Astrocyte of the hippocampus (primary cell): Measurements from ENCODE around the gene KCNMB1.
"Not testable (repeated sequence)": the region's sequence is repeated elsewhere in the genome, so short reads cannot be mapped to it uniquely, and the experiment has no call there.

Source experiments
- DNase-seq: peaks from one replicate; pipeline ENCODE4 v3.0.0; 2011; ENCODE audit warnings: low read depth, low spot score

KCNMB1 gene

DNA sequence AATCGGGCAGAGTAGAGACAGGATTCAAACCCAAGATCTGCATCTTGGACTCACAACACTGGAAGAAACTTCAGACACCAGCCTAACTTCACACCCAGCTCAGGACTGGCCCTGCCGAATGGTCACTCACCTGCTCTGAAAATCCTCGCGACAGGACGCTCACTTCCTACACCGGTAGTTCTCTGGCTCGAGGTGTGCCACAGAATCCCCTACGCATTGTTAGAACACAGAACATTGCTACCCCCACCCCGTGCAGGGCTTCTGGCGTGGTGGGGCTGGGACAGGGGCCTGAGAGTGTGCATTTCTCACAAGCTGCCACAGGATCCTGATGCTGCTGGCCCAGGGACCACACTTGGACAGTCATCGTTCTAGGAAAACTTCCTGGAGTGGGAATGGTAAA lies 12.1 kb downstream of the KCNMB1 start:
- no peak for DNase-seq

DNA sequence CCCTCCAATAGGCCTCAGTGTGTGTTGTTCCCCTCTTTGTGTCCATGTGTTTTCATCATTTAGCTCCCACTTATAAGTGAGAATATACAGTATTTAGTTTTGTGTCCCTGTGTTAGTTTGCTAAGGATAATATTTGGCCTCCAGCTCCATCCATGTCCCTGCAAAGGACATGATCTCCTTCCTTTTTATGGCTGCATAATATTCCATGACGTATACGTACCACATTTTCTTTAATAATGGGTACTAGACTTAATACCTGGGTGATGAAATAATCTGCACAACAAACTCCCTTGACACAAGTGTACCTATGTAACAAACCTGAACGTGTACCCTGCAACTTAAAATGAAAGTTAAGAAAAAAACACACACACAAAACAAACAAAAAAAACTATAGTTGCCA lies 12.6 kb downstream of the KCNMB1 start:
- not testable (repeated sequence) for DNase-seq

DNA sequence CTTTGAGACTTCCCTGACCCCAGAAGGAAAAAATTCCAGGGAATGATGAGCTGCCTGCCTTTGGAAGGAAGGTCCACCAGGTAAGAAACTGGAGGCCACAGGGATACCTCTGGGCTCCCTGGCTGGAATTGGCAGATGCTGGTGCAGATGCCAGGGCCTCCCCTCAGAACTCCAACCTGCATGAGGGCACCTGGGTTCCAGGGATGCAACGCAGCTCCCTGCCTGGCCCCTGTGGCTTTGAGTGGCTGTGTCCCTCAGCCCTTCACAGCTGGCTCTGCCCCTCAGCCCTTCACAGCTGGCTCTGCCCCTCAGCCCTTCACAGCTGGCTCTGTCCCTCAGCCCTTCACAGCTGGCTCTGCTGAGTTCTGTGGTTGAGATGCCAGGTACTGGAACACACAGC lies 13.9 kb downstream of the KCNMB1 start:
- no peak for DNase-seq

DNA sequence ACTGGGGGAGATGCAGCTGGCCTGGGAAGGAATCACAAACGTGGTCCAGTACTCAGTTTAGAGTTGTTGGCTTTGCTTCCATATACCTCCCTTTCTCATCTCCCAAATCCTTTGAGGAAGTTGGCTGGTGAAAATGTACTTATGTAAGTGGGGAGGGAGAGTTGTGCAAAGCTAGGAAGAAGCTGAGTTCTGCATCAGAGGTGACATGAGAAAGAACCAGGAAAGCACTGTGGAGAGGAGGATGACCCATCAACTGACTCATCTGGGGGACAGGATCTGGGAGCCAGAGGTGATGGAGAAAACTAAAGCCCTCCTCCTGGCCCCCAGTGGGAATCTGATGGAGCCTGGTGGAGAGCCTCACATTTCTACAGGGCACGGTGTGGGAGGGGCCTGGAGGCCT lies 16.2 kb downstream of the KCNMB1 start:
- DNase-seq, result no peak

DNA sequence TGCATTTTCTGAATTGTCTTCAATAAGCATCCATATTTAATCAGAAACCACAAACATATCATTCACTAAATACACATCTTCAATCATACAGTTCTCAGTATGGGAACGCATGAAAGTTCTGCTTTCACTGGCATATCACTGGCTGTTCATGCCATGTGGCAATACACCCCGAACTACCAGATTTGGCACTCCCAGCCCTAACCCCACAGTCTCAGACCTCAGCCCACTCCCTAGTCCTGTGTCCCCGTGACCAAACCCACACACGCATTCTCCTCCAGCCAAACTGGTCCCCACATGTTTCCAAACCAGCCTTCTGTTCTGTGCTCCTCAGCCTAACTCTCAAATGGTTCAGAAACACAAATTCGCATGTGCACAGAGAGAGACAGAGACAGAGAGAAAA lies 20.6 kb downstream of the KCNMB1 start:
- no peak for DNase-seq

DNA sequence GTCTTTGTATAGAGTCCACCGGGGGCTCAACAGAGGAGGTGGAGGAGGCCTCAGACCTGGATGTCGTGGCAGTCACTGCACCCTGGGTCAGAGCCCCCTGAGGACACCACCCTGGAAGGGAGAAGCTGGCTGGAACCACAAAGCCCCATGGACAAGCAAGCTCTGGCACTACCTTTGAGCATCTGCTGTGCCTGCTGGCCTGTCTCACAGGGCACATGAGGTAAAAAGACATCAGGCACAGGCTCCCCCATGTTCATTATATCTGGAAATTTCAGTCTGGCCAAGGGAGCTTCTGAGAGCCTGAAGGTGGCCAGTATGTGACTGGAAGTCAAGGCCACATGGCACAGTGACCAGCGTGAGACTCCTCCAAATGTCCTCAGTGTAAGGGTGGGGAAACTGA lies 22.9 kb downstream of the KCNMB1 start:
- DNase-seq, result no peak

DNA sequence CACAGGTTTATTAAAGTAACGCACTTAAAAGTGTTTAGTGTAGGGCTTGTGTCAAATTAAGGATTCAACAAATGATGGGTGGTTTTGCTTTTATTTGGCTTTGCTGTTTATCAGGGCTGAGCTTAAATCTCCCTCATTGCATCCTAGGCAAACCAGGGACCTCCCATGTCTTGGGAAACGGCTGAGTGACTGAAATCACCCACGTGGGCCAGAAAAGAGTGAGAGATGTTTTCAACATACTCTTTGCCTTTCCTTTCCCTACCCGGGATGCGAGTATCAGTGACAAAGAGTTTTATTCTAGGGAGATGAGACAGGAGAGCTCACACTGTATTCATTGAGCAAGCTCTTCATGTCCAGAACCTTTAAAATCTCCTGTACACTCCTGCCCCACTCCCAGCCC lies 23.3 kb downstream of the KCNMB1 start:
- no peak for DNase-seq

DNA sequence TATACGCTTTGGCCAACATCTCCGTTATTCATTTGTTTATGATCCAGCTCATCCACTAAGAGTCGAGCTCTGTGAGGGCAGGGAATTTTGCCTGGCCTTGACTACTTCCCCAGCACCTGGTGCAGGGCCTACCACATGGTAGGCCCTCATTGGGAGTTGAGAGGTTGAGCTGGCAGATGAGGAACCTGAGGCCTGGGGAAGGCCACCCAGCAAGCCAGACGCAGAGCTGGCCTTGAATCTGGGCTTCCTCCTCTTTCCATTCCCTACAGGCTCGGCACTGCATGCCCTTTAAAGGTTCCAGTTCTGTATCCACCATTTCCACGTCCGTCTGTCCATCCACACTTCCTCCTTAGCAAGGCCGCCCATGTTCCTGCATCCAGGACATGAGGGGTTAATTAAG lies 24.2 kb downstream of the KCNMB1 start:
- DNase-seq, result no peak

DNA sequence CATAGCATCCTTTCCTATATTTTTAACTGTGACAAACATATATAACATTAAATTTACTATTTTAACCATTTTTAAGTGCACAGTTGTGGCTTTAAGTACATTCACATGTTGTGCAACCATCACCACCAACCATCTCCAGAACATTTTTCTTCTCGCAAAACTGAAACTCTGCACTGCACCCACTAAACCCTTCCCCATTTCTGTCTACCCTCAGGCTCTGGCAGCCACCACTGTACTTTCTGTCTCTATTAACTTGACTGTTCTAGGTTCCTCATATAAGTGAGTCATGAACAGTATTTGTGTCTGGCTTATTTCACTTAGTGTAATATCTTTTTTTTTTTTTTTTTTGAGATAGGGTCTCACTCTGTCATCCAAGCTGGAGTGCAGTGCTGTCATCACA lies 25.5 kb downstream of the KCNMB1 start:
- DNase-seq, result no peak

DNA sequence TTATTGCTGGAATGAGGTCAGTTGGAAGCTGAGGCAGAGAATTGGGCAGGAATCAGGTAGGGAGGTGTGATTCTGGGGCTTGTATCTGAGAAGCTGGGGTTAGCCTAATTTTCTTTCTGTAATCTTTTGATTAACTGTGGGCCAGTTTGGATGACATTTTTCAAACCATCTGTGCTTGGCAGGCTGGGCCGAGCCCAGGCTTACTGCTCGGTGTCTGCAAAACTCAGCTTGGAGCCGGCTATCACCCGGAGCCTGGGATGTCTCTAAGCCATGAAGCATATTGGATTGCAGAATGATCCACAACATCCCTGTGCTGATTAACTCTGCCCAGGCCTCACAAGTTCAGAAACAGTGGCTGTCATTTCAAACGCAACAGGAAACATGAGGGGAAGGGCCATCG lies 26.5 kb downstream of the KCNMB1 start:
- no peak for DNase-seq

DNA sequence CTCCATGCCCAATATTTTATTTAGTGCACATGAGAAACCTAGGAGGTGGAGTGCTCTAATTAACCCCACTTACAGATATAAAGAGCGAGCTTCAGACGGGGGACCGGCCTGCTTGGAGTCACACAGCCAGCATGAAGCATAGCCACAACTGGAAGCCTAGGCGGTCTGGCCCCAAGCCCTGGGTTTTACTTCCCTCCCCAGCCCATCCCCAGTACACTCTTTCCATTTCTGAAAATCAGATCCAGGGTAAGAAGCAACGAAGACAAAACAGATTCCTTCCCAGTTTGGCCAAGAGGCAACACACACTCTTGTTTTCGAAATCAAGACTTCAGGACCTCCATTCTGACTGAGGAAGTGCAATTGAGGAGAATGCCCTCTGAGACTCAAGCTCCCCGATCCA lies 27.1 kb downstream of the KCNMB1 start:
- no peak for DNase-seq

DNA sequence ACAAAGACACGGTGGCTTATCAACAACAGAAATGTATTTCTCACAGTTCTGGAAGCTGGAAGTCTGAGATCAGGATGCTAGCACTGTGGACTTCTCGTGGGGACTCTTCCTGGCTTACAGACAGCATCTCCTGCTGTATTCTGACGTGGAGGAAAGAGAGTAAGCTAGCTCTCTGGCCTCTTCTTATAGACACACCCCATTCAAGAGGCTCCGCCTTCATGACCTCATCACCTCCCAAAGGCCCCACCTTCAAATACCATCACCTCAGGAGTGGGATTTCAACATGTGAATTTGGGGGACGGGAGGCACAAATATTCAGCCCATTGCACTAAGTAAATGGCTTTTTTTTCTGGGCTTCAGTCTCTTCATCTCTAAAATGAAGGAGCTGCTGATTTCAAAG lies 27.6 kb downstream of the KCNMB1 start:
- no peak for DNase-seq

DNA sequence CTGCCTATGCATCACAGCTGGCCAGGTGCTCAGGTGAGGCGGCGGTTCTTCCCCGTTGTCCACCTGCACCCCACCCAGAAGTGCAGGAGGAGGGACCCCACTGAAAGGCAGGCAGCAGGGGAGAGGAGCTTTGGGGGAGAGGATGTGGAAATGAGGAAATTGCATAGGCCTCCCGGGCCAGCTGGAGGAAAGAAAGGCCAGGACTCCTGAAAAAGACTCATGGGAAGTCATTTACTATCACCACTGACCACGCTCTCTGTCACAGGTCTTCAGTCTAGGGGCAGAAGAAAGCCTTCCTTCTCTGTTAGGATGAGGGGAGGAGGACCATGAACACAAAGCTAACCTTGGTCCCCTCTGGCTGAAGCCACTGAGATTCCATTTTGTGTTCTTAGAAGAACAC lies 28.1 kb downstream of the KCNMB1 start:
- no peak for DNase-seq

DNA sequence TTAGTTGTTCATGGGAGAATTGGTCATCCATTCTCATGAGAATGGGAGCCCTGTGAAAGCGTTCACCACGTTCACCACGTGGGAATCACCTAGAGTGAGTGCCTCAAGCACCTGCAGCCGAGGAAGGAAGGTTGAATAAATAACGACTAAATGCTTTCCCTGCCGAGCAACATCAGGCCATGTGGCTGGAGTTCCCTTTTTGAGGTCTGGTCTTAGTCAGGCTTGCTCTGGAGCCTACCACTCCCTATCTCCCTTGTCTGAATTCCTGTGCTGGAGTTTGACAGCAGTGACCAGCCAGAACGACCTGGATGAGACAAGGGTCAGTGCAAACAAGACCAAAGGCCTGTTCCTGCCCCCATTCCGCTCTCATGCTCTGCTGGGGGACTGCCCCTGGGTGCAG lies 28.5 kb downstream of the KCNMB1 start:
- no peak for DNase-seq

DNA sequence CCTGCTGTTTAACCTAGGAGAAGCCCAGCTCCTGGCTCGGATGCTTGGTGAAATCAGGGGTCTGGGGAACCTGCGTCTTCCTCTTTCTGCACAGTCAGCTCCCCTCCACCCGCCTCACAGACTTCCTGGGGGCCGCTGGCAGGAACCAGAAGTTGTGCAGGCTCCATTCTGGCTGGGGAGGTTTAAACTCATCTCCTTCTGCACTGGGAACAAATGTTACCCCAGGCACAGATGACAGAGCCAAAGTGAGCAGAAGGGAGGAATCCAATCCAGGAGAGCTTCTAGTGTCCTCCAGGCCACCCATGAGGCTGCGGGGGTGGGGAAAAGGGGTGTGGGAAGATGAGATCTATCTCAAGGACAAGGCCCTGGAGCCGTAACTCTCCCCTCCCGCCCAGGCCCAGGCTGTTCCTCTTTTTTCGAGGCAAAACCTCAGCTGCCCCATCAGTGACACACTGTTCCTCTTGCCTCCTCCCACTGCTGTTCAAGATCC lies 31.2 kb downstream of the KCNMB1 start:
- DNase-seq, result no peak

DNA sequence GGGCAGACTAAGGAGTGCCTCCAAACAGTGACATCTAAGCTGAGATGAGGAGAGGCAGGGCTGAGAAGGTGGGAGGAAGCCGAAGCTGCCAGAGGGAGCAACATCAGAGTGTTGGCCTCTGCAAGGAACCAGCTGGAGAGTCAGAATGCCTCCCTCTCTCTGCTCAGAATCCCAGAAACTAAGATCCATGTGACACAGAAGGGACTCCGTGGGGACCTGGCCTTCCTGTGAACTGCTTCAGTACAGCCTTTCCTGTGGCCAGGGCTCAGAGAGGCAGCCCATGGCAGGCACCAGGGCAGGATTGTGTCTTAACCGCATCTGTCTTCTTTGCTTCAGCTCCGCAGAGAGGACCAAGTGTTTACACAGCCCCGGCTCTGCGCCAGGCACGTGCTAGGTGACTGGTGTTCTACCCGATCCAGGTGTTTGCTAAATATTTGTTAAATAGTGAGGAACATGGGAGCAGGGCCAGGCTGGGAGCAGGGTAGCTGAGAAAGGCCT lies 33.5 kb downstream of the KCNMB1 start:
- no peak for DNase-seq

DNA sequence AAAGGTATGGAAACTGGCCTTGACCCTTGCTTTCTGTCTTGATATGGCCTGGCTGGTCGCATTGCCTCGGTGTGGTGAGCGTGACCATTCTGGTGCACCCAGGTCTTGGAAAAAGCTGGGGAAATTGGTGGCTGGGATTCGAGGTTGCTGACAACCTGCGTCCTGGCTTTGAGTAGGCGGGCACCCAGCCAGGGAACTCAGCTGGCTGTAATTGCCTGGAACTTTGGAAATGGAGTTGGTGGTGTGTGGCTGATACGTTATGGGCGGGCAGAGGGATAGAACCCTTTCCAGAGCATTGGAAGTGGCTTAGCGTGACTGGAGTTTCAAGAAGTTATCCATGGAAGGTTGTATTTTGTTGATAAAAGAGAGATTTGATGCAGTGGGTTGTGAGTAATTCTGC lies 35.2 kb downstream of the KCNMB1 start:
- DNase-seq, result peak; percentile 24

DNA sequence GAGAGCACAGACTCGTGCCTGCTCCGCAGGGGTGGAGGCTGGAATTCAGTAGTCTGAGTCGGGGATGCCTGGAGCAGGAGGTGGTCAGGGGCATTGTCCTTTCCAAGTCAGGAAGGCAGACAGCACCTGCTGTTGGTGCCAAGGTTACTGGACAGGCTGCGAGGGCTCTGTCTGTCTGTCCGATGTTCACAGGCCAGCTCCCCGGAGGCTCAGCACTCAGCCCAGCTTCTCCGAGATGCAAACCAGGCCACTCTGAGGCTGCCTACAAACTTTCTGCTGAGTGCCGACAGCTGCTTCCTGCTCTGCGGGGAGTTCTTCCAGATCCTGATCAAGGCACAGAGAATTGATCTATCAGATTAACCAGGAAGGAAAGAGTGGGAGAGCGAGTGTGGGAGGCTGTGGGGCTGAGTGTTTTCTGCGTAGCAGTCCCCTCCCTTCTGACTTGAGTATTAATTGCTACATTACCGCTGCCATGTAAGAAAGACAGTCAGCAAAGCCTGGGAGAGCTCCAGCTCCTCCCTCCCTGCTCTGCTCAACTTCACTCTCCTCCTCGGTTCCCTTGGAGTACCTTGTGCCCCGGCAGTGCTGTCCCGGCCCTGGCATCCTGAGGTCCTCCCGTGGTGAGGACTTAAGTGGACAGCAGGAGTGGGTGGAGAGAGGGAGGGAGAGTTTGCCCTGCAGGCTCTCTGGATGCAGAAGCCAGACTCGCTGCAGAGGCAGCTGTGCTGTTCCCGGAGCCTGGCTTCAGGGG lies 36.0 kb downstream of the KCNMB1 start:
- peak; percentile 3 for DNase-seq

DNA sequence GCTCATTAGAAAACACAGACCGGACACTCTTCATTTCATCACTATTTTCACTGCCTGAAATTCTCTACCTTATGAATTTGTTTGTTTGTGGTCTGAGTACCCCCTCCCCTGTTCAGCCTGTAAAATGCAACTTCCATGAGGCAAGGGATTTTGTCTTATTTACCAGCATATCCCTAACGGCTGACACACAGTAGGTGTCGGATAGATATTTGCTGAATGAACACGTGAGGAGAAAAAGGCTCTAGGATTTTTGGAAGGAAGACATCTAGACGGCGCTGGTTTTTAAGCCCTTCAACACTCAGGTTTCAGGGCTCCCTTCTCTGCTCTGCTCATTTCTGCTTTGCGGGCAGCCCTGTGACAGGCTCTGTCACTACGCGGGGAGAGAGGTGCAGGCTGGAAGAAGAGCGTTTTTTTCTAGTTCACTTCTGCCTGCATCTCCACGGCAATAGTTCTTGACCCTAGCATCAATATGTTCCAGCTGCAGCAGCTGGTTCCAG lies 41.0 kb downstream of the KCNMB1 start:
- DNase-seq, result no peak

DNA sequence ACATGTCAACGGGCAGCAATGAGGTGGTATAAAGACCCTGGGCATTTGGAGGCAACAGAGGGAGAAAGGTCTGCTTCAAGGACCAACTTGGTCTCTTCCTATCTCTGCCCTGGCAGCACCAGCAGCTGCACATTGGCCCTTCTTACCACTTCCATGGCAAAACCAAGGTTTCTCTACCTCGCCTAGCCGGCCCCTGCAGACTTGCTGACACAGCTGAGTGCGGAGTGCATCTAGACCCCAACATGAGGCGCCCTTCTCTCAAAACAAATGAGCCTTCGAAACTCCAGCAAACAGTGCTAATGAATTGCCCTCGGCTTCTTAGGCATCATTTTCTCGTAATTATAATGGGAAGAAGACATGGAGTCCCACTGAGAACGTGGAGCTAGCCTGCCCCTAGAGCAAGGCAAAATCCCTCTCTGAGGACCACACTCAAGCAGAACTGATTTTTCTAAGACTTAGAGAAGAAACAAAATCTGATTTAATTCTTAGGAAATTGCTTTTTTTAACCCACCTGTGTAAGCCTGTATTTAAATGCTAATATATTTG lies 42.1 kb downstream of the KCNMB1 start:
- no peak for DNase-seq

DNA sequence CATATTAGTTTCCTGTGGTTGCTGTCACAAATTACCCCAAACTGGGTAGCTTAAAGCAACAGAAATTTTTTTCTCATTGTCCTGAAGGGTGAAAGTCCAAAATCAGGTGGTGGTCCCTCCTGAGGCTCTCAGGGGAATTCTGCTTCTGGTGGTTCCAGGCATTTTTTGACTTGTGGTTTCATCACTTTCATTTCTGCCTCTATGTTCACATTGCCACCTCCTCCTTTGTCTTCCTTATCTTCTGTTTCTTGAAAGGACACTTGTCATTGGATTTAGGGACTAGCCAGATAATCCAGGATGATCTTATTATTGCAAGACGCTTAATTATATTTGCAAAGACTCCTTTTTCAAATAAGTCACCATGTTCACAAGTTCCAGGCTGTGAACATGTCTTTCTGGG lies 43.2 kb downstream of the KCNMB1 start:
- no peak for DNase-seq

DNA sequence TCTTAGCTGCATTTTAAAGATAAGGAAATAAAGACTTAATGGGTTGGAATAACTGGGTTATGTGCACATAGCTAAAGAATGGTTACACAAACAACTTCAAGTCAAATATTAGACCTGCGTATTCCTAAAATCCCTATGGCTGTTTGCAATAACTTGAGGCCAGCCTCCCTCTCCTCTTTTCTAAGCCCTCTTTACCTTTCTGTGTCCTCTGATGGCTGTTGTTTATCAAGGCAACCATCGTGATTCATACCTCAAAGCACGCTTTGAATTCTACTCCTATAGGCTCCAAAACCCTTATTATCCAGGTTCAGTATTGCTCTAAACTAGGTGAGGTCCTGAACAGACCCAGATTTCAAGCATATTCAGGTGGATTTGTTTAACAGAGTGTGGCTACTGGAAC lies 46.0 kb downstream of the KCNMB1 start:
- no peak for DNase-seq

DNA sequence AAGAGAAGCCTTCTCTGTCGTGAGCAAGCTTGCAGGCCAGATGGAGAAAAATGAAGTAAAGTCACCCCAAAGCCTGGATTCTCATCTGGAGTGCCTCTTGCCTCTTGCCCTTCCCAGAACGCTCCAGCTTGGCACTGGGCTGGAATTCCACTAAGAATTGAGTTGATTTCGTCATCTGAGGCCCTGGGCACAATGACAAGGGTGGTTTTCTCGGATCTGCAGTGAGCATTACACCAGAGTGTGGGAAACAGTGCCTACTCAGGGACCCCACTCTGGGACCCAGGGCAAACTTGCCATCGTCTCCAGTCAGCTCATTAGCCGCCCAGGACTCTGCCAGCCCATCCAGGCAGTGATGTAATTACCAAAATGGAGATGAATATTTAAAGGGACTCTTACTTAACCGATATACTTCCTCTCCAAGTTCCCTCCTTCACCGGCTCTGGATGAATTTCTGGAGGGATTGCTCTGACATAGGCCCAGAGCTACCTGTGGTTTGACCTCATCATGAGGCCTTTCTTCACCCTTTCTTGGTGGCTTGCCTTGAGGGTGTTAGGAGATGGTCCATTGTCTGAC lies 46.9 kb downstream of the KCNMB1 start:
- DNase-seq, result no peak
